Fibroblast of lung (primary cell): ENCODE results near the gene ESR2. TPM values are rescaled to one million over a fixed set of nuclear protein-coding genes. Genes with fewer than 3 reads are reported as not detected.

Source experiments
- DNase-seq, 2 donors: peaks; one replicate each; pipeline versions ENCODE4 v3.0.0 to v3.0.0-alpha.2; 2010; ENCODE audit warnings: low read depth in 2 of 2
- H2AFZ ChIP-seq: 2 replicates; pipeline ENCODE4 v1.5.1; 2012; ENCODE audit warnings: low read length, control low read depth, inconsistent platforms
- H3K27ac ChIP-seq: 2 replicates; pipeline ENCODE4 v1.5.1; 2011; ENCODE audit warnings: low read length, control low read depth; ENCODE audit not compliant: insufficient read depth
- H3K27me3 ChIP-seq: 2 replicates; pipeline ENCODE4 v1.5.1; 2011; ENCODE audit warnings: mild to moderate bottlenecking, low read length; ENCODE audit not compliant: control insufficient read depth, insufficient read depth
- H3K36me3 ChIP-seq: 2 replicates; pipeline ENCODE4 v1.5.1; 2011; ENCODE audit warnings: low read length; ENCODE audit not compliant: control insufficient read depth, insufficient read depth
- H3K4me1 ChIP-seq: 2 replicates; pipeline ENCODE4 v1.5.1; 2011; ENCODE audit warnings: low read length; ENCODE audit not compliant: control insufficient read depth, insufficient read depth; ENCODE audit errors: extremely low read depth
- H3K4me2 ChIP-seq: 2 replicates; pipeline ENCODE4 v1.5.1; 2011; ENCODE audit warnings: low read length, control low read depth; ENCODE audit not compliant: insufficient read depth; ENCODE audit errors: extremely low read depth
- H3K4me3 ChIP-seq, 4 experiments: fragments of 200-600 bp in 1 of 4; sonication (generic) in 1 of 4; replicated peaks in 1 of 4; 2 replicates each; pipeline ENCODE4 v1.5.1; 2011 to 2016; ENCODE audit warnings: low read length in 4 of 4, low read depth in 3 of 4, mild to moderate bottlenecking in 3 of 4, control low read depth in 2 of 4, inconsistent platforms in 1 of 4, mixed read lengths in 1 of 4; ENCODE audit not compliant: insufficient read depth in 1 of 4; ENCODE audit errors: control extremely low read depth in 1 of 4
- H3K79me2 ChIP-seq: 2 replicates; pipeline ENCODE4 v1.5.1; 2012; ENCODE audit warnings: mild to moderate bottlenecking, low read length, inconsistent platforms; ENCODE audit not compliant: control insufficient read depth, insufficient read depth
- H3K9ac ChIP-seq: 2 replicates; pipeline ENCODE4 v1.5.1; 2011; ENCODE audit warnings: mild to moderate bottlenecking, low read length, control low read depth; ENCODE audit not compliant: insufficient read depth
- H3K9me3 ChIP-seq: 2 replicates; pipeline ENCODE4 v1.5.1; 2012; ENCODE audit warnings: low read depth, low read length; ENCODE audit not compliant: control insufficient read depth, insufficient read depth
- H4K20me1 ChIP-seq: 2 replicates; pipeline ENCODE4 v1.5.1; 2011; ENCODE audit warnings: low read length; ENCODE audit not compliant: control insufficient read depth, insufficient read depth; ENCODE audit errors: extremely low read depth
- EZH2 ChIP-seq: IDR thresholded peaks from 2 replicates; pipeline ENCODE4 v1.5.1; 2012; ENCODE audit warnings: low read length, control low read depth, mild to moderate bottlenecking; ENCODE audit errors: missing control alignments
- polyA plus RNA-seq, 2 donors: library from polyadenylated mRNA; depleted of rRNA in 1 of 2; stranded (reverse) in 1 of 2; unstranded in 1 of 2; fragments of >200 nt; gene quantifications; 2 replicates each; pipeline ENCODE4 v1.2.1, GENCODE V29; 2011 to 2012; ENCODE audit warnings: missing spikeins in 1 of 2
- total RNA-seq: library from RNA; depleted of rRNA; stranded (reverse); fragments of >200 nt; gene quantifications from 2 replicates; pipeline ENCODE4 v1.2.1, GENCODE V29; 2014
- TF ChIP-seq, protein P1 (sequence below), 2 donors: IDR thresholded peaks in 1 of 2; conservative IDR thresholded peaks in 1 of 2; 1 replicate in 1 of 2; 2 replicates in 1 of 2; pipeline ENCODE4 v1.5.1; 2011 to 2012; ENCODE audit warnings: low read length in 2 of 2, control low read depth in 1 of 2, inconsistent platforms in 1 of 2, low read depth in 1 of 2, mild to moderate bottlenecking in 1 of 2

The ESR2 gene
- total and polyA plus RNA-seq, 2 donors (not counting 1 experiment from before 2014, with no cell fraction given): 0.02 to 0.66 TPM

- no peak for DNase-seq
- Histone ChIP-seq H3K4me3 (no peak overlapping the region), H3K9me3 (no peaks in the 10 kb centered on the region), H3K9ac (no peak overlapping the region), H3K79me2 (no peaks in the 10 kb centered on the region), H3K4me2 (no peak overlapping the region), H3K27me3 (no peaks in the 10 kb centered on the region), H2AFZ (no peak overlapping the region), H3K27ac (no peak overlapping the region), H4K20me1 (no peaks in the 10 kb centered on the region), H3K36me3 (no peaks in the 10 kb centered on the region), H3K4me1 (no peaks in the 10 kb centered on the region)
- no peak for TF ChIP-seq EZH2
Measured at GRCh38 chr14:64061115-64061514, 233.1 kb downstream of the ESR2 start.

DNA sequence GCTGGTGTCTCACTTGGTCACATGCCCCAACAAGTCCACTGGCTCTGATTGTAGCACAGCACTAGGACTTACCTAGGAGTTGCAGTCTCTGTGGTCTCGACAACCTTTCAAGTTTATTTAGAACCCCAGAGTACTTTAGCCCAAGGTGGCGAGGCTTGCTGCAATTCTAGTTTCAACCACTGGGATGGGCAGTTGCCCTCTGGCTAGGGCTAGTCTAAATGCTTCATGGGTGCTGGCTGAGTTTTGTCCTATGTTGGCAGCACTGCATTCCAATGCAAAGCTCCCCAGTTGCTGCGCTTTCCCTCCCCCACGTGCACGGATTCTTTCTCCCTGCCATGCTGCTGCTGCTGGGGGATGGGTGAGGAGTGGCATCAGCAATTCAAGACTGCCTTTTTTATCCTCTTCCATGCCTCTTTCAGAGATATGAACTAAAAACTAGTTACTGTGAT lies 233.5 kb downstream of the ESR2 start:
- Histone ChIP-seq H3K36me3 (no peaks in the 10 kb centered on the region), H3K4me3 (no peak overlapping the region), H3K9ac (no peak overlapping the region), H3K9me3 (no peaks in the 10 kb centered on the region), H3K4me2 (no peak overlapping the region), H3K27me3 (no peaks in the 10 kb centered on the region), H3K4me1 (no peaks in the 10 kb centered on the region), H2AFZ (no peak overlapping the region), H3K79me2 (no peaks in the 10 kb centered on the region), H4K20me1 (no peaks in the 10 kb centered on the region), H3K27ac (no peak overlapping the region)
- TF ChIP-seq, protein P1, sequence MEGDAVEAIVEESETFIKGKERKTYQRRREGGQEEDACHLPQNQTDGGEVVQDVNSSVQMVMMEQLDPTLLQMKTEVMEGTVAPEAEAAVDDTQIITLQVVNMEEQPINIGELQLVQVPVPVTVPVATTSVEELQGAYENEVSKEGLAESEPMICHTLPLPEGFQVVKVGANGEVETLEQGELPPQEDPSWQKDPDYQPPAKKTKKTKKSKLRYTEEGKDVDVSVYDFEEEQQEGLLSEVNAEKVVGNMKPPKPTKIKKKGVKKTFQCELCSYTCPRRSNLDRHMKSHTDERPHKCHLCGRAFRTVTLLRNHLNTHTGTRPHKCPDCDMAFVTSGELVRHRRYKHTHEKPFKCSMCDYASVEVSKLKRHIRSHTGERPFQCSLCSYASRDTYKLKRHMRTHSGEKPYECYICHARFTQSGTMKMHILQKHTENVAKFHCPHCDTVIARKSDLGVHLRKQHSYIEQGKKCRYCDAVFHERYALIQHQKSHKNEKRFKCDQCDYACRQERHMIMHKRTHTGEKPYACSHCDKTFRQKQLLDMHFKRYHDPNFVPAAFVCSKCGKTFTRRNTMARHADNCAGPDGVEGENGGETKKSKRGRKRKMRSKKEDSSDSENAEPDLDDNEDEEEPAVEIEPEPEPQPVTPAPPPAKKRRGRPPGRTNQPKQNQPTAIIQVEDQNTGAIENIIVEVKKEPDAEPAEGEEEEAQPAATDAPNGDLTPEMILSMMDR (conservative IDR thresholded peaks at IDR 0.05 in 1 of 2, IDR thresholded peaks at IDR 0.05 in 1 of 2; ENCODE audit: low read depth in 1 of 2, low read length in 2 of 2): peak; percentile 29 to 66
- TF ChIP-seq EZH2: no peak
- no peak for DNase-seq

GRCh38 chr14:64060199-64060545 lies 234.0 kb downstream of the ESR2 start:
- Histone ChIP-seq H2AFZ (no peak overlapping the region), H3K4me2 (no peak overlapping the region), H3K9ac (no peak overlapping the region), H3K27ac (no peak overlapping the region), H3K27me3 (no peaks in the 10 kb centered on the region), H3K4me3 (no peak overlapping the region), H4K20me1 (no peaks in the 10 kb centered on the region), H3K79me2 (no peaks in the 10 kb centered on the region), H3K36me3 (no peaks in the 10 kb centered on the region), H3K9me3 (no peaks in the 10 kb centered on the region), H3K4me1 (no peaks in the 10 kb centered on the region)
- DNase-seq: no peak
- TF ChIP-seq, protein P1 (conservative IDR thresholded peaks at IDR 0.05 in 1 of 2, IDR thresholded peaks at IDR 0.05 in 1 of 2; ENCODE audit: low read depth in 1 of 2, low read length in 2 of 2): no peak
- no peak for TF ChIP-seq EZH2
